Astrocyte (in vitro differentiated cells and primary cell): ENCODE data around the gene SPHK1. TPM values are rescaled to one million over a fixed set of nuclear protein-coding genes. Genes with fewer than 3 reads are reported as not detected.

Experiments
- DNase-seq: peaks from one replicate; pipeline ENCODE4 v3.0.0-alpha.2; 2010; ENCODE audit warnings: low read depth
- FAIRE-seq: peaks from 2 replicates; lab custom pipeline; 2011; peaks lifted over from hg19 to GRCh38; lab: Jason Lieb, UNC
- H2AFZ ChIP-seq: 2 replicates; pipeline ENCODE4 v1.6.0; 2012; ENCODE audit warnings: low read depth, low read length, inconsistent platforms
- H3K27ac ChIP-seq: 2 replicates; pipeline ENCODE4 v1.5.1; 2011; ENCODE audit warnings: low read depth, low read length, inconsistent platforms
- H3K27me3 ChIP-seq: 2 replicates; pipeline ENCODE4 v1.6.0; 2011; ENCODE audit warnings: low read length, inconsistent platforms; ENCODE audit not compliant: insufficient read depth
- H3K36me3 ChIP-seq: 2 replicates; pipeline ENCODE4 v1.5.1; 2011; ENCODE audit warnings: low read length, inconsistent platforms; ENCODE audit not compliant: insufficient read depth
- H3K4me1 ChIP-seq: 2 replicates; pipeline ENCODE4 v1.5.1; 2011; ENCODE audit warnings: low read length, inconsistent platforms; ENCODE audit not compliant: insufficient read depth
- H3K4me2 ChIP-seq: 2 replicates; pipeline ENCODE4 v1.6.0; 2012; ENCODE audit warnings: low read length, inconsistent platforms
- H3K4me3 ChIP-seq: 2 replicates; pipeline ENCODE4 v1.5.1; 2011; ENCODE audit warnings: low read depth, mild to moderate bottlenecking, low read length, inconsistent platforms; ENCODE audit not compliant: insufficient read depth
- H3K79me2 ChIP-seq: 2 replicates; pipeline ENCODE4 v1.6.0; 2012; ENCODE audit warnings: mild to moderate bottlenecking, low read length, inconsistent platforms; ENCODE audit not compliant: insufficient read depth
- H3K9ac ChIP-seq: 2 replicates; pipeline ENCODE4 v1.6.0; 2012; ENCODE audit warnings: mild to moderate bottlenecking, low read length, inconsistent platforms
- H3K9me3 ChIP-seq: 2 replicates; pipeline ENCODE4 v1.5.1; 2012; ENCODE audit warnings: low read depth, mild to moderate bottlenecking, low read length, inconsistent platforms; ENCODE audit not compliant: insufficient read depth
- H4K20me1 ChIP-seq: 2 replicates; pipeline ENCODE4 v1.6.0; 2012; ENCODE audit warnings: low read length, inconsistent platforms; ENCODE audit not compliant: insufficient read depth
- H3K27ac Mint-ChIP-seq: one replicate; pipeline ENCODE4 v1.8.0; 2021; ENCODE audit warnings: mild to moderate bottlenecking, mixed read lengths; ENCODE audit not compliant: unreplicated experiment
- H3K27me3 Mint-ChIP-seq: one replicate; pipeline ENCODE4 v1.8.0; 2021; ENCODE audit warnings: low read depth, mixed read lengths; ENCODE audit not compliant: unreplicated experiment
- H3K36me3 Mint-ChIP-seq: one replicate; pipeline ENCODE4 v1.8.0; 2021; ENCODE audit warnings: low read depth, mixed read lengths; ENCODE audit not compliant: unreplicated experiment
- H3K4me1 Mint-ChIP-seq: one replicate; pipeline ENCODE4 v1.8.0; 2021; ENCODE audit warnings: low read depth, mixed read lengths; ENCODE audit not compliant: unreplicated experiment
- H3K4me3 Mint-ChIP-seq: one replicate; pipeline ENCODE4 v1.8.0; 2021; ENCODE audit warnings: mild to moderate bottlenecking, moderate library complexity, mixed read lengths; ENCODE audit not compliant: unreplicated experiment
- H3K9me3 Mint-ChIP-seq: one replicate; pipeline ENCODE4 v1.8.0; 2021; ENCODE audit warnings: mild to moderate bottlenecking, mixed read lengths; ENCODE audit not compliant: unreplicated experiment
- CTCF ChIP-seq: IDR thresholded peaks from 2 replicates; pipeline ENCODE4 v1.5.1; 2011; ENCODE audit warnings: low read depth, mild to moderate bottlenecking, inconsistent platforms, low read length, moderate library complexity; ENCODE audit not compliant: insufficient read depth
- EZH2 ChIP-seq: IDR thresholded peaks from 2 replicates; pipeline ENCODE4 v1.6.1; 2012; ENCODE audit warnings: mild to moderate bottlenecking, low read length, inconsistent platforms; ENCODE audit not compliant: insufficient read depth
- total RNA-seq: library from RNA; stranded (reverse); gene quantifications from 2 replicates; pipeline ENCODE4 v1.2.1, GENCODE V29; 2021

SPHK1 gene
- total RNA-seq, 1 donor from 2014 or later = 34.8 TPM

- peak overlapping the region; percentile 76 for H3K4me3 Mint-ChIP-seq
Observed at GRCh38 chr17:76386966-76387765, 2.8 kb downstream of the SPHK1 start.

GRCh38 chr17:76388966-76389888 lies 4.8 kb downstream of the SPHK1 start:
- Histone ChIP-seq H3K36me3 (peaks cover 25% of the 10 kb centered on the region), H3K27me3 (no peaks in the 10 kb centered on the region), H3K79me2 (peaks cover 48% of the 10 kb centered on the region), H3K27ac (peak overlapping the region; percentile 33), H3K9me3 (no peaks in the 10 kb centered on the region), H4K20me1 (peaks cover 58% of the 10 kb centered on the region), H3K4me2 (no peak overlapping the region), H3K9ac (no peak overlapping the region), H3K4me3 (no peak overlapping the region), H2AFZ (no peak overlapping the region), H3K4me1 (peaks cover 27% of the 10 kb centered on the region)
- H3K4me3 Mint-ChIP-seq = no peak overlapping the region
- no peaks in the 10 kb centered on the region for H3K27me3 Mint-ChIP-seq
- TF ChIP-seq EZH2 (no peak), CTCF (no peak)
- DNase-seq (no peak), FAIRE-seq (no peak)
- peak overlapping the region; percentile 55 for H3K27ac Mint-ChIP-seq
- H3K9me3 Mint-ChIP-seq = no peaks in the 10 kb centered on the region
- H3K4me1 Mint-ChIP-seq = peaks cover 8% of the 10 kb centered on the region
- H3K36me3 Mint-ChIP-seq = peaks cover 5% of the 10 kb centered on the region

More at GRCh38 chr17:76386966-76387765, 2.8 kb downstream of the SPHK1 start:
- peak overlapping the region; percentile 86 for H3K4me2 ChIP-seq
- H3K27ac Mint-ChIP-seq = peak overlapping the region; percentile 47
- H2AFZ ChIP-seq = no peak overlapping the region
- H3K9me3 ChIP-seq = no peaks in the 10 kb centered on the region
- peaks cover 33% of the 10 kb centered on the region for H3K4me1 ChIP-seq
- FAIRE-seq (no peak), DNase-seq (no peak)
- peaks cover 50% of the 10 kb centered on the region for H4K20me1 ChIP-seq
- H3K36me3 Mint-ChIP-seq = peaks cover 5% of the 10 kb centered on the region
- no peaks in the 10 kb centered on the region for H3K9me3 Mint-ChIP-seq
- H3K79me2 ChIP-seq = peaks cover 56% of the 10 kb centered on the region
- H3K27ac ChIP-seq = peak overlapping the region; percentile 13
- H3K9ac ChIP-seq = peak overlapping the region; percentile 99
- peaks cover 6% of the 10 kb centered on the region for H3K4me1 Mint-ChIP-seq
- TF ChIP-seq EZH2 (no peak), CTCF (no peak)
- H3K4me3 ChIP-seq = peak overlapping the region; percentile 86
- H3K27me3 Mint-ChIP-seq = no peaks in the 10 kb centered on the region
- peaks cover 23% of the 10 kb centered on the region for H3K36me3 ChIP-seq
- no peaks in the 10 kb centered on the region for H3K27me3 ChIP-seq
